CD4-positive, alpha-beta T cell (primary cell): ENCODE results near the gene CCDC154. TPM values are rescaled to one million over a fixed set of nuclear protein-coding genes. Genes with fewer than 3 reads are reported as not detected.

Source experiments
- ATAC-seq: fragments of 200-7000 bp; cut with Tn5 transposase; one replicate; pipeline ENCODE4 v1.10.0; 2022; ENCODE audit warnings: mild to moderate bottlenecking; ENCODE audit not compliant: poor library complexity
- CTCF ChIA-PET: fragments of 350-600 bp; sonication (Branson Sonifier 250); formaldehyde crosslinking; loops from one replicate; lab custom pipeline; 2021; ENCODE audit warnings: antibody characterized with exemption, inconsistent platforms; lab: Charles Lee
- POLR2A ChIA-PET: fragments of 350-600 bp; sonication (Branson Sonifier 250); formaldehyde crosslinking; loops from one replicate; lab custom pipeline; 2021; ENCODE audit warnings: antibody characterized with exemption, inconsistent platforms; lab: Charles Lee
- DNase-seq, 14 experiments: peaks; one replicate each; pipeline ENCODE4 v3.0.0-alpha.2; 2013 to 2020; ENCODE audit warnings: mixed read lengths in 2 of 14
- H3K27ac ChIP-seq, 2 donors: one replicate each; pipeline versions ENCODE4 v1.5.1 to v1.7.0; 2013; ENCODE audit warnings: low read length in 2 of 2, low read depth in 1 of 2, mild to moderate bottlenecking in 1 of 2
- H3K27me3 ChIP-seq, 2 experiments: 1 replicate in 1 of 2; 2 replicates in 1 of 2; pipeline versions ENCODE4 v1.6.1 to v1.7.0; 2013; ENCODE audit warnings: low read length in 2 of 2, control low read depth in 1 of 2, mild to moderate bottlenecking in 1 of 2, moderate library complexity in 1 of 2; ENCODE audit not compliant: insufficient read depth in 2 of 2, control insufficient read depth in 1 of 2
- H3K36me3 ChIP-seq: one replicate; pipeline ENCODE4 v1.6.1; 2013; ENCODE audit warnings: low read length, control low read depth; ENCODE audit not compliant: insufficient read depth
- H3K4me1 ChIP-seq: one replicate; pipeline ENCODE4 v1.6.1; 2013; ENCODE audit warnings: low read length, control low read depth; ENCODE audit not compliant: insufficient read depth
- H3K4me3 ChIP-seq: one replicate; pipeline ENCODE4 v1.5.1; 2013; ENCODE audit warnings: mild to moderate bottlenecking, low read length, moderate library complexity
- H3K9me3 ChIP-seq, 2 experiments: 1 replicate in 1 of 2; 2 replicates in 1 of 2; pipeline versions ENCODE4 v1.6.1 to v1.7.0; 2013; ENCODE audit warnings: low read length in 2 of 2, mild to moderate bottlenecking in 2 of 2, control low read depth in 1 of 2, moderate library complexity in 1 of 2; ENCODE audit not compliant: control insufficient read depth in 1 of 2, insufficient read depth in 1 of 2
- H3K27ac Mint-ChIP-seq: one replicate; pipeline ENCODE4 v1.8.0; 2020; ENCODE audit warnings: mixed read lengths
- H3K27me3 Mint-ChIP-seq: one replicate; pipeline ENCODE4 v1.8.0; 2021; ENCODE audit warnings: mixed read lengths
- H3K36me3 Mint-ChIP-seq: one replicate; pipeline ENCODE4 v1.8.0; 2021; ENCODE audit warnings: low read depth, mixed read lengths
- H3K4me1 Mint-ChIP-seq: one replicate; pipeline ENCODE4 v1.8.0; 2021; ENCODE audit warnings: low read depth, mixed read lengths
- H3K4me3 Mint-ChIP-seq: one replicate; pipeline ENCODE4 v1.8.0; 2020; ENCODE audit warnings: mild to moderate bottlenecking, mixed read lengths
- H3K9me3 Mint-ChIP-seq: one replicate; pipeline ENCODE4 v1.8.0; 2020; ENCODE audit warnings: mixed read lengths
- intact Hi-C, 2 experiments: fragments of 100-400 bp; cut with DNase I in 1 of 2; cut with micrococcal nuclease in 1 of 2; formaldehyde crosslinking; loops; one replicate each; pipeline versions ENCODE4 v1.15.1 to v1.9.0; 2023 to 2025; cut with DNase I, micrococcal nuclease
- total RNA-seq, 174 experiments: library from RNA in 2 of 174; stranded (reverse) in 2 of 174; gene quantifications; one replicate each; pipeline ENCODE4 v1.2.3 and lab custom pipeline; 2021 to 2026
- TF ChIP-seq, protein P1 (sequence below): fragments of 200-600 bp; IDR thresholded peaks from one replicate; pipeline ENCODE4 v1.8.0; 2022; ENCODE audit warnings: antibody characterized with exemption, mild to moderate bottlenecking

The CCDC154 gene
- total RNA-seq, 2 experiments from 2014 or later: 2.9 to 3.0 TPM

DNA sequence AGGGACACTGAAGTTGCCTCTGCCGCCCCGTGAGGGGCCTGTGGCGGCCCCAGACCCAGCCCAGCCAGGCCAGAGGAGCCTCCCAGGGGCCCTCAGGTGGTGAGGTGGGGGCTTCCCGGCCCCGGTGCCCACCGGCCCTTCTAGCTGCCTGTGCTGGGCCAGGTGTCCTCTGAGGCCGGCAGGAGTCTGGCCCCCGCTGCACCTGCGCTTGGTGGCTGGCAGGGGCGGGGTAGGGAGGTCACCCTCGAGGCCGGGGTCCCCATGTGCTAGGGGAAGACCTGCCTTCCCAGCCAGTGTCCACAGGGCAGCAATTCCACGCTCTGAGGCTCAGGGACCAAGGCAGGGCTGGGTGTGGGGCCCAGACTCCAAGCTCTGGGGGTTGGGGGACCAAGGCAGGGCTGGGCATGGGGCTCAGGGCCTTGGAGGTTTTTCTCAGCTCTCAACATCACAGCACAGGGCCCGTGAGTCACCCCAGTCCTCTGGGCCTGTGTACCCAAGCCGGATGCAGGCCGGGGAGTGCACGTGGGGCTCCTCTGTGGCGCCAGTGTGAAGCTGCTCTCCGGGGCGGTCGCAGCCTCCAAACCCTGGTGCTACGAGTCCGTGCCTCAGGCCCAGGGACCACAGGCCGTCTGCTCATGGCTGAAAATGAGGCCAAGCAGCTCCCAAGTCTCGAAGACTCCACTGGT lies 1.3 kb upstream of the CCDC154 start:
- Histone ChIP-seq H3K27ac (no peak overlapping the region), H3K4me3 (no peak overlapping the region), H3K36me3 (peaks cover 18% of the 10 kb centered on the region), H3K9me3 (peaks cover 0 to 4% of the 10 kb centered on the region in 2 experiments), H3K4me1 (no peaks in the 10 kb centered on the region), H3K27me3 (no peaks in the 10 kb centered on the region)
- Mint-ChIP-seq H3K27me3 (no peaks in the 10 kb centered on the region), H3K4me1 (no peaks in the 10 kb centered on the region), H3K27ac (no peak overlapping the region), H3K9me3 (no peaks in the 10 kb centered on the region), H3K36me3 (peaks cover 13% of the 10 kb centered on the region), H3K4me3 (no peak overlapping the region)
- ChIA-PET CTCF (no interaction called here), POLR2A (no interaction called here)
- no peak for ATAC-seq
- intact Hi-C loops: no loop called here
- TF ChIP-seq, protein P1, sequence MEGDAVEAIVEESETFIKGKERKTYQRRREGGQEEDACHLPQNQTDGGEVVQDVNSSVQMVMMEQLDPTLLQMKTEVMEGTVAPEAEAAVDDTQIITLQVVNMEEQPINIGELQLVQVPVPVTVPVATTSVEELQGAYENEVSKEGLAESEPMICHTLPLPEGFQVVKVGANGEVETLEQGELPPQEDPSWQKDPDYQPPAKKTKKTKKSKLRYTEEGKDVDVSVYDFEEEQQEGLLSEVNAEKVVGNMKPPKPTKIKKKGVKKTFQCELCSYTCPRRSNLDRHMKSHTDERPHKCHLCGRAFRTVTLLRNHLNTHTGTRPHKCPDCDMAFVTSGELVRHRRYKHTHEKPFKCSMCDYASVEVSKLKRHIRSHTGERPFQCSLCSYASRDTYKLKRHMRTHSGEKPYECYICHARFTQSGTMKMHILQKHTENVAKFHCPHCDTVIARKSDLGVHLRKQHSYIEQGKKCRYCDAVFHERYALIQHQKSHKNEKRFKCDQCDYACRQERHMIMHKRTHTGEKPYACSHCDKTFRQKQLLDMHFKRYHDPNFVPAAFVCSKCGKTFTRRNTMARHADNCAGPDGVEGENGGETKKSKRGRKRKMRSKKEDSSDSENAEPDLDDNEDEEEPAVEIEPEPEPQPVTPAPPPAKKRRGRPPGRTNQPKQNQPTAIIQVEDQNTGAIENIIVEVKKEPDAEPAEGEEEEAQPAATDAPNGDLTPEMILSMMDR: no peak
- DNase-seq: no peak

DNA sequence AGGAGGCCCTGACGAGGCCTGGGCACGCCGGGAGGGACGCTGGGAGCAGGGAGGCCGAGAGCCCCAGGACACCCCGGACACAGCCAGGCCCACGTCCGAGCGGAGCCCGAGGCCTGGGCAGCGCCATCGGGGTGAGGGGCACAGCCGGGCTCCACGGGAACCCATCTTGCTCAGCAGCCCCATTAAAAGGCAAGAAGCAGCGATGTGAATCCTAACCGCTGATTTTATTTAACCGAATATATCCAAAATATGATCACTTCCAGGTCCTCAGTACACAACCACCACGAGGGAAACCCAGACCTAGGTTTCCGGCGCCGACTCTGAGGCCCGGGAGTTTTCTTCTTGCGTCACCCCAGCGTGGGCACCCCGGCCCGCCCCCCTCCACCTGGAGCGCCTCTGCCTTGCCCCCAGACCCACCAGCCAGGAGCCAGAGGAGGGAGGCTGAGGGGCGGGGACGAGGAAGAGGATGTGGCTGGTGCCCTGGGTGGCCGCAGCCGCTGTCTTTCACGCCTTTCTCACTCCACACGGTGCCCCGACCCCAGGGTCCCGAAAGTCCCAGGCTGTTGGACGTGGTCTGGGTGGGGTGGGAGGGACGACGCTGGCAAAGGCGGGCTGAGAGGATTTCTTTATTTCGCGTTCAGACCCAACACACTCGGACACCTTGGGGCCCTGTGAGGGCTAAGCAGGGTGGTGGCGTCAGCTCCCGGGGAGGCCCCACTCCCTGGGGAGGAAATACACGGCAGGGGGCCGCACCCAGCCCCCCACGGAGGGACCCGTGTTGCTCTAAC lies 568 bp upstream of the CCDC154 start:
- Histone ChIP-seq H3K27me3 (no peaks in the 10 kb centered on the region), H3K27ac (no peak overlapping the region), H3K4me3 (no peak overlapping the region), H3K36me3 (peaks cover 18% of the 10 kb centered on the region), H3K9me3 (no peaks in the 10 kb centered on the region), H3K4me1 (no peaks in the 10 kb centered on the region)
- Mint-ChIP-seq H3K36me3 (peaks cover 7% of the 10 kb centered on the region), H3K9me3 (no peaks in the 10 kb centered on the region), H3K27ac (no peak overlapping the region), H3K4me1 (no peaks in the 10 kb centered on the region), H3K27me3 (no peaks in the 10 kb centered on the region), H3K4me3 (no peak overlapping the region)
- ATAC-seq: no peak
- CTCF ChIA-PET: no interaction called here
- intact Hi-C loops: no loop called here
- TF ChIP-seq, protein P1: no peak
- no peak for DNase-seq
- POLR2A ChIA-PET: no interaction called here

DNA sequence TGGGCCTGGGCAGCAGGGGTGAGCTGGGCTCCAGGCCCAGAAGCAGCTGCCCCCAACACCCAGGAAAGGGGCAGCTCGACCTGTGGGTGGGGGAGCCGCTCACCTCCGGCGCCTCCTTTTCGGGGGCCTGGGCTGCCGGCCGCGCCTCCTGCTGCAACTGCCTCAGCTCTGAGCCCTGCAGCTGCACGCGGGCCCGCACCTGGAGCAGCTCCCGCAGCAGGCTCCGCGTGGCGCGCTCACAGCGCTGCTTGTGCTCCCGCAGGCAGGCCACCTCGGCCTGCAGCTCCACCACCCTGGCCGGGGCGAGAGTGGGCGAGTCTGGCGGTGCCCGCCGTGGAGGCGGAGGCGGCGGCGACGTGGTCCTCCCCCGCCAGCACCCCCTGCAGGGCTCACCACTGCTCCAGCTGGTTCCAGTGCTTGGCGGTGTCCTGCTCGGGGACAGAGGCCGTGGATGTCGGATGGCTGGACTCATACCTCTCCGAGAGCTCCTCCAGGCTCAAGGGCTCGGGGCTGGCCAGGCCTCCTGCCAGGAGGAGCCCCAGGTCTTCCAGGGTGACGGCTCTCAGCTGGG lies 868 bp downstream of the CCDC154 start:
- intact Hi-C loops: no loop called here
- DNase-seq (no peak), ATAC-seq (no peak)
- H3K4me1 Mint-ChIP-seq: no peaks in the 10 kb centered on the region
- Histone ChIP-seq H3K27me3 (no peaks in the 10 kb centered on the region), H3K9me3 (no peaks in the 10 kb centered on the region), H3K4me3 (no peak overlapping the region), H3K36me3 (peaks cover 17% of the 10 kb centered on the region), H3K27ac (no peak overlapping the region), H3K4me1 (no peaks in the 10 kb centered on the region)
- peaks cover 6% of the 10 kb centered on the region for H3K36me3 Mint-ChIP-seq
- CTCF ChIA-PET: no interaction called here
- TF ChIP-seq, protein P1: no peak
- POLR2A ChIA-PET: no interaction called here
- H3K27ac Mint-ChIP-seq: no peak overlapping the region
- H3K27me3 Mint-ChIP-seq: no peaks in the 10 kb centered on the region
- H3K9me3 Mint-ChIP-seq: no peaks in the 10 kb centered on the region
- H3K4me3 Mint-ChIP-seq: no peak overlapping the region
